Measurements from ENCODE around the gene STK10. TPM values are rescaled to one million over a fixed set of nuclear protein-coding genes. Genes with fewer than 3 reads are reported as not detected.
"Not testable (repeated sequence)": the region's sequence is repeated elsewhere in the genome, so short reads cannot be mapped to it uniquely, and the experiment has no call there.

STK10 gene
- total and polyA plus RNA-seq, 12 donors: 5.5 to 39.1 (median 19.0) TPM

DNA sequence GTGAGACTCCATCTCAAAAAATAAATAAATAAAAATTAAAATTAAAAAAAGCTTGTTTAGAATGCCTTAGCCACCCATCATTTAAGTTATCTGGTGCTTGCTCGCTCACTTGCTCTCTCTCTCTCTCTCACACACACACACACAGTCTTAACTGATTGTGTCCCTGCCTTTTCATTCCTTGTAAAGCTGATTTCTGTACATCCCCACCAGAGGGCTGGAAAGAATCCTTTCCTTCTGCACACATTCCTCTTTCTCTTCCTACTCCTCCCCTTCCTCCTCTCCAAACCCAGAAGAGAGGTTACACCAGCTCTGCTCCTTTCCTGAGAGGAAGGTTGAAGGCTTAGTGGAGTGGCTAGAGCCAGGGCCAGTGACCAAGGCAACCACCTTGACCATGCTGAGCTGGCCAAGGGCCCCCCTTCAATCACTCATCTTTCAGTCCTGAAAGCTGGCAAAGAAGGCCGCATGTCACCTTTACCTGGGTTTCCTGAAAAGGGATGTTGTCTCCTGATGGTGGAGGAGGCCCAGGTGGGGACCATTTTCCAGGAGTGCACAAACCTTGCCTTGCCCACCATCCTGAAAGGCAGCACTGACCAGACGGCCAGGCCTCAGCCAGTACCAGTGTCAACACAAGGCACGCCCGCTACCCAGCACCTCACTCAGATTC, 25.6 kb downstream of the STK10 start:
- TF ChIP-seq POLR2A (IDR thresholded peaks at IDR 0.05) (no peak), CTCF (IDR thresholded peaks at IDR 0.05) (peak in 1 of 6 experiments; percentile 20)
- no peak for DNase-seq
- no peaks in the 10 kb centered on the region for H3K27me3 ChIP-seq
- intact Hi-C loops (cut with DNase I): no loop called here
- 73 to 83% (median 81%) methylated on average over 4 to 5 of the region's 5 CpGs for WGBS, 4 donors
- peak overlapping the region in 3 of 5 donors; percentile 77 to 93 (median 85) for H3K27ac ChIP-seq
- H3K9me3 ChIP-seq (replicated peaks in 1 of 3): no peaks in the 10 kb centered on the region
- H3K4me1 ChIP-seq (replicated peaks in 1 of 2): peaks cover 21 to 43% of the 10 kb centered on the region in 2 donors
- H3K4me3 ChIP-seq: no peak overlapping the region
- no peaks in the 10 kb centered on the region for H3K36me3 ChIP-seq (replicated peaks in 1 of 2)

DNA sequence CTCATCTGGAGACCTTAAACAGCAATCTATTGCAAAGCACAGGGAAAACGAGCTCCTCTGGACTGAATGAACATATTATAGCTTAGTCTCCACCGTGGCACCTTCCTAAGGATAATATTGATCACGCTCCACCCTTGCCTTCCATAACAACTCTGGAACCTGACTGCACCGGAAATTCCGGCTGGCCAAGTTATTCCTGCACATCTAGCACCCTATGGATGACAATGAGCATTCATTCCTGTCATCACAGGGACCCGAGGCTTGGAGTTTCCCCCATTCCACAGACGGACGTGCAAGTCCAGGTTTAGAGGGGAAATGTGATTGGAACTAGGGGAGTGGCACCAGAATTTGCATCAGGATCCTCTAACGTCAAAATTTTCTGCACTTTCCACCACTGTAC, 27.5 kb downstream of the STK10 start:
- intact Hi-C loops (cut with DNase I): no loop called here
- Histone ChIP-seq H3K36me3 (replicated peaks in 1 of 2) (peaks cover 0 to 8% of the 10 kb centered on the region in 2 donors), H3K4me1 (replicated peaks in 1 of 2) (peaks cover 21 to 34% of the 10 kb centered on the region in 2 donors), H3K27ac (no peak overlapping the region), H3K4me3 (no peak overlapping the region), H3K9me3 (replicated peaks in 1 of 3) (no peaks in the 10 kb centered on the region), H3K27me3 (no peaks in the 10 kb centered on the region)
- TF ChIP-seq POLR2A (IDR thresholded peaks at IDR 0.05) (no peak), CTCF (IDR thresholded peaks at IDR 0.05) (no peak)
- 83 to 93% (median 86%) methylated on average over 9 of the region's 9 CpGs for WGBS, 4 donors
- DNase-seq: no peak

DNA sequence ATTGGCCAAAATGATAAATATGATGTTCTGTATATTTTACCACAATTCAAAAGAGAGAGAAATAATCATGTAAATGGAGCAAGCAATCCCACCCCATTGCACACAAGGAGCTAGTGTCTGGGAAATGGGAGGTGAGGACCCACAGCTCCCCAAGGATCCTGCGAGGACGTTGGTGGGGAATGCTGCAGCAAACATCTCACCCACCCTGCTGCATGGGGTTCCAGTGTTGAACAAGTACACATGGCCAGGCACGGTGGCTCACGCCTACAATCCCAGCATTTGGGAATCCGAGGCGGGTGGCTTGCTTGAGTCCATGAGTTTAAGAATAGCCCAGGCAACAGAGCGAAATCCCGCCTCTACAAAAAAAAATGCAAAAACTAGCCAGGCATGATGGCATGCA, 29.0 kb downstream of the STK10 start:
- TF ChIP-seq CTCF (IDR thresholded peaks at IDR 0.05) (no peak), POLR2A (IDR thresholded peaks at IDR 0.05) (no peak)
- no peak overlapping the region for H3K4me3 ChIP-seq
- H3K9me3 ChIP-seq (replicated peaks in 1 of 3): no peaks in the 10 kb centered on the region
- H3K27me3 ChIP-seq: no peaks in the 10 kb centered on the region
- H3K4me1 ChIP-seq (replicated peaks in 1 of 2): peaks cover 7 to 20% of the 10 kb centered on the region in 2 donors
- WGBS, 4 donors: 91 to 95% (median 92%) methylated on average over 6 to 8 of the region's 8 CpGs
- peaks cover 0 to 8% of the 10 kb centered on the region in 2 donors for H3K36me3 ChIP-seq (replicated peaks in 1 of 2)
- H3K27ac ChIP-seq: no peak overlapping the region
- no peak for DNase-seq
- intact Hi-C loops (cut with DNase I): no loop called here

GRCh38 chr5:172156541-172156994, 31.5 kb downstream of the STK10 start:
- intact Hi-C loops (cut with DNase I): no loop called here
- H3K9me3 ChIP-seq (replicated peaks in 1 of 3): no peaks in the 10 kb centered on the region
- 59 to 81% (median 70%) methylated on average over 9 to 13 of the region's 13 CpGs for WGBS, 4 donors
- no peak for TF ChIP-seq CTCF (IDR thresholded peaks at IDR 0.05)
- no peak for TF ChIP-seq POLR2A (IDR thresholded peaks at IDR 0.05)
- H3K27ac ChIP-seq: no peak overlapping the region
- DNase-seq: peak in 5 of 7 donors; percentile 43 to 84 (median 64)
- H3K27me3 ChIP-seq: no peaks in the 10 kb centered on the region
- H3K36me3 ChIP-seq (replicated peaks in 1 of 2): peaks cover 0 to 8% of the 10 kb centered on the region in 2 donors
- H3K4me3 ChIP-seq: no peak overlapping the region
- no peaks in the 10 kb centered on the region for H3K4me1 ChIP-seq (replicated peaks in 1 of 2)

- DNase-seq; H3K4me3 ChIP-seq; H3K9me3 ChIP-seq (replicated peaks in 1 of 3); H3K27me3 ChIP-seq; intact Hi-C loops (cut with DNase I); H3K4me1 ChIP-seq (replicated peaks in 1 of 2); H3K36me3 ChIP-seq (replicated peaks in 1 of 2); H3K27ac ChIP-seq: not testable (repeated sequence)
- WGBS, 4 donors: 89 to 95% (median 94%) methylated on average over 9 of the region's 9 CpGs
These were observed 32.9 kb downstream of the STK10 start for GRCh38 chr5:172155101-172155500.
